Heart right ventricle (tissue), 16 donors: ENCODE data around the gene RAB6A. TPM values are rescaled to one million over a fixed set of nuclear protein-coding genes. Genes with fewer than 3 reads are reported as not detected.

Experiments used
- ATAC-seq, 8 donors: fragments of 200-7000 bp; cut with Tn5 transposase; one replicate each; pipeline ENCODE4 v1.9.1; 2020; ENCODE audit warnings: mild to moderate bottlenecking in 8 of 8, moderate library complexity in 8 of 8, moderate number of reproducible peaks in 1 of 8
- DNase-seq, 2 donors: peaks; one replicate each; pipeline ENCODE4 v3.0.0-alpha.2; 2020
- H3K27ac ChIP-seq, 10 donors: fragments of 200-600 bp; sonication (generic) in 2 of 10; one replicate each; pipeline versions ENCODE4 v1.5.0 to v1.8.0; 2020 to 2022; ENCODE audit warnings: mild to moderate bottlenecking in 3 of 10
- H3K27me3 ChIP-seq, 7 donors: fragments of 200-600 bp; one replicate each; pipeline ENCODE4 v1.8.0; 2021 to 2022; ENCODE audit warnings: mild to moderate bottlenecking in 2 of 7
- H3K36me3 ChIP-seq, 9 donors: fragments of 200-600 bp; sonication (generic) in 1 of 9; one replicate each; pipeline versions ENCODE4 v1.5.0 to v1.8.0; 2020 to 2022; ENCODE audit warnings: mild to moderate bottlenecking in 2 of 9
- H3K4me1 ChIP-seq, 9 donors: fragments of 200-600 bp; sonication (generic) in 1 of 9; one replicate each; pipeline versions ENCODE4 v1.5.0 to v1.8.0; 2020 to 2022; ENCODE audit warnings: mild to moderate bottlenecking in 4 of 9
- H3K4me3 ChIP-seq, 10 donors: fragments of 200-600 bp; sonication (generic) in 2 of 10; one replicate each; pipeline versions ENCODE4 v1.5.0 to v1.8.0; 2020 to 2022; ENCODE audit warnings: mild to moderate bottlenecking in 7 of 10, moderate library complexity in 2 of 10
- H3K9me3 ChIP-seq, 11 donors: fragments of 200-600 bp in 10 of 11; sonication (generic) in 2 of 11; one replicate each; pipeline versions ENCODE4 v1.5.0 to v1.8.0; 2013 to 2022; ENCODE audit warnings: mild to moderate bottlenecking in 2 of 11, control low read depth in 1 of 11, moderate library complexity in 1 of 11
- WGBS, 2 donors: extraction: QIAGEN DNeasy Blood & Tissue Kit; methylation state at CpG; one replicate each; pipeline ENCODE4 v1.1.7; 2013; ENCODE audit warnings: inconsistent platforms in 1 of 2; 5-methylcytosine and 5-hydroxymethylcytosine counted together
- intact Hi-C, 10 donors: fragments of 100-400 bp; cut with DNase I; formaldehyde crosslinking; loops; one replicate each; pipeline versions ENCODE4 v1.11.1 to v1.14.2; 2022
- polyA plus RNA-seq, 2 donors: library from polyadenylated mRNA; stranded (reverse); fragments of 200-250 nt; gene quantifications; one replicate each; pipeline ENCODE4 v1.2.3, GENCODE V29; 2013
- total RNA-seq, 10 donors: library from RNA; stranded (reverse); fragmentation: NEBNext Ultra II Directional in 3 of 10; extraction: Animal tissue kit (Norgen Biotek cat#: 25700) in 3 of 10; gene quantifications; one replicate each; pipeline versions ENCODE4 v1.2.1 to v1.2.4, GENCODE V29; 2021 to 2023
- TF ChIP-seq, protein P1 (sequence below), 9 donors: fragments of 200-600 bp; sonication (generic) in 2 of 9; IDR thresholded peaks; one replicate each; pipeline versions ENCODE4 v1.5.0 to v1.8.0; 2021 to 2022; ENCODE audit warnings: antibody characterized with exemption in 9 of 9, mild to moderate bottlenecking in 5 of 9, moderate library complexity in 1 of 9
- donor health status: Arrhythmogenic right ventricular cardiomyopathy.
- donor health status: ischemic (EF 13 %, LVEDD 7.1; RV severe dilation, severe dysfunction).
- donor health status: healthy with polysubstance abuse.
- donor health status: DM: no; HTN: yes; CAD: no.
- donor health status: DM: no; HTN: no; CAD: no.
- donor health status: ischemic (EF 25% LVEDD 6.9; RV normal size, moderate dysfunction).
- donor health status: ischemic (EF 25% LVEDD 5.7; RV mildly dilated, moderate dysfunction).
- donor health status: healthy.
- donor health status: DM: yes; HTN: yes; CAD: no.
- donor health status: Ischemic cardiomyopathy.
- donor health status: ischemic (EF 35%, LVEDD 5.7; RV mildly dilated, moderate dysfunction).
- donor health status: nonischemic (EF 11% LVEDD 7.7; RV severe dilation, severe dysfunction).
- donor health status: DM: yes; HTN: yes; CAD: no.
- donor health status: PGD.
- donor health status: ischemic (EF 29% LVEDD 5.4; RV normal size, mild dysfunction).
- donor health status: nonischemic (EF 23%, LVEDD 6.1; RV moderate dilation, normal function).

RAB6A gene
- total and polyA plus RNA-seq, 12 donors = 39.1 to 137 (median 114) TPM

GRCh38 chr11:73661035-73661628 is 99.7 kb downstream of the RAB6A start:
- Histone ChIP-seq H3K4me3 (peak overlapping the region in 9 of 10 donors; percentile 3 to 52 (median 41)), H3K36me3 (no peaks in the 10 kb centered on the region), H3K27ac (peak overlapping the region in 2 of 10 donors; percentile 22 to 39), H3K27me3 (no peaks in the 10 kb centered on the region), H3K4me1 (peaks cover 6 to 47% (median 32%) of the 10 kb centered on the region in 9 donors), H3K9me3 (no peaks in the 10 kb centered on the region)
- 3 to 10% methylated on average over 40 of the region's 40 CpGs for WGBS, 2 donors
- DNase-seq (peak; percentile 90 to 94), ATAC-seq (peak; percentile 93 to 98 (median 97))
- intact Hi-C loops = loop anchor here in 9 of 10 donors (1.0 to 5.0 kb wide), 12 partner anchors 34 to 354 kb away; no protein-coding TSS in a partner anchor
- TF ChIP-seq, protein P1, sequence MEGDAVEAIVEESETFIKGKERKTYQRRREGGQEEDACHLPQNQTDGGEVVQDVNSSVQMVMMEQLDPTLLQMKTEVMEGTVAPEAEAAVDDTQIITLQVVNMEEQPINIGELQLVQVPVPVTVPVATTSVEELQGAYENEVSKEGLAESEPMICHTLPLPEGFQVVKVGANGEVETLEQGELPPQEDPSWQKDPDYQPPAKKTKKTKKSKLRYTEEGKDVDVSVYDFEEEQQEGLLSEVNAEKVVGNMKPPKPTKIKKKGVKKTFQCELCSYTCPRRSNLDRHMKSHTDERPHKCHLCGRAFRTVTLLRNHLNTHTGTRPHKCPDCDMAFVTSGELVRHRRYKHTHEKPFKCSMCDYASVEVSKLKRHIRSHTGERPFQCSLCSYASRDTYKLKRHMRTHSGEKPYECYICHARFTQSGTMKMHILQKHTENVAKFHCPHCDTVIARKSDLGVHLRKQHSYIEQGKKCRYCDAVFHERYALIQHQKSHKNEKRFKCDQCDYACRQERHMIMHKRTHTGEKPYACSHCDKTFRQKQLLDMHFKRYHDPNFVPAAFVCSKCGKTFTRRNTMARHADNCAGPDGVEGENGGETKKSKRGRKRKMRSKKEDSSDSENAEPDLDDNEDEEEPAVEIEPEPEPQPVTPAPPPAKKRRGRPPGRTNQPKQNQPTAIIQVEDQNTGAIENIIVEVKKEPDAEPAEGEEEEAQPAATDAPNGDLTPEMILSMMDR (IDR thresholded peaks at IDR 0.05) = peak; percentile 92 to 99 (median 97)

- H3K9me3 ChIP-seq = no peaks in the 10 kb centered on the region
- DNase-seq = no peak
- H3K27ac ChIP-seq = peak overlapping the region in 1 of 10 donors; percentile 22
- intact Hi-C loops = loop anchor here in 9 of 10 donors (1.0 to 5.0 kb wide), 12 partner anchors 33 to 354 kb away; no protein-coding TSS in a partner anchor
- peaks cover 6 to 44% (median 32%) of the 10 kb centered on the region in 9 donors for H3K4me1 ChIP-seq
- TF ChIP-seq, protein P1 (IDR thresholded peaks at IDR 0.05) = no peak
- no peaks in the 10 kb centered on the region for H3K36me3 ChIP-seq
- peak overlapping the region in 9 of 10 donors; percentile 3 to 52 (median 41) for H3K4me3 ChIP-seq
- 27 to 29% methylated on average over 25 of the region's 25 CpGs for WGBS, 2 donors
- ATAC-seq = peak in 5 of 8 donors; percentile 10 to 40 (median 22)
- H3K27me3 ChIP-seq = no peaks in the 10 kb centered on the region
These were observed 100.3 kb downstream of the RAB6A start for GRCh38 chr11:73660497-73661034.

DNA sequence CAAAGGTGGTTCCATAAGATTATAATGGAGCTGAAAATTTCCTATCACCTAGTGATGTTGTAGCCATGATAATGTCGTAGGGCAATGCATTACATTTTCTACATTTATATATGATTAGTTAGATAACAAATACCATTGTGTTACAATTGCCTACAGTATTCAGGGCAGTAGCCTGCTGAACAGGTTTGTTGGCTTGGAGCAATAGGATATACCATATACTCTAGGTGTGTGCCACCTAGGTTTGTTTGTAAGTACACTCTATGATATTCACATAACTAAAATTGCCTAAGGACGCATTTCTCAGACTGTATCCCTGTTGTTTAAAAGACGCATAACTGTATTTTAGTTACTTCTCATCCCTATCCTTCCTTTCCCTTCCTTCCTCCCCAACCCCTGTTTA is 100.9 kb downstream of the RAB6A start:
- TF ChIP-seq, protein P1 (IDR thresholded peaks at IDR 0.05) = no peak
- Histone ChIP-seq H3K4me1 (peaks cover 6 to 40% (median 31%) of the 10 kb centered on the region in 9 donors), H3K9me3 (no peaks in the 10 kb centered on the region), H3K4me3 (no peak overlapping the region), H3K27me3 (no peaks in the 10 kb centered on the region), H3K27ac (no peak overlapping the region), H3K36me3 (no peaks in the 10 kb centered on the region)
- 86 to 95% methylated on average over 3 of the region's 3 CpGs for WGBS, 2 donors
- intact Hi-C loops = loop anchor here (2.0 to 10.0 kb wide), 10 partner anchors 33 to 353 kb away; no protein-coding TSS in a partner anchor
- ATAC-seq (no peak), DNase-seq (no peak)

- WGBS, 2 donors = 75 to 83% methylated on average over 3 of the region's 3 CpGs
- Histone ChIP-seq H3K36me3 (no peaks in the 10 kb centered on the region), H3K4me3 (no peak overlapping the region), H3K9me3 (no peaks in the 10 kb centered on the region), H3K27ac (no peak overlapping the region), H3K4me1 (peaks cover 0 to 25% (median 15%) of the 10 kb centered on the region in 9 donors), H3K27me3 (no peaks in the 10 kb centered on the region)
- no peak for ATAC-seq
- intact Hi-C loops = loop anchor here in 2 of 10 donors (5.0 to 10.0 kb wide), 2 partner anchors 252 to 255 kb away; no protein-coding TSS in a partner anchor
- TF ChIP-seq, protein P1 (IDR thresholded peaks at IDR 0.05) = no peak
- DNase-seq = no peak
These were observed 103.9 kb downstream of the RAB6A start for GRCh38 chr11:73656985-73657384.
